KMS-11 (cell line): ENCODE measurements around the gene EIF3J.
"Not testable (repeated sequence)": the region's sequence is repeated elsewhere in the genome, so short reads cannot be mapped to it uniquely, and the experiment has no call there.

Experiments
- H2AFZ ChIP-seq: fragments of 200-600 bp; sonication (generic); 2 replicates; pipeline ENCODE4 v1.6.1; 2016; ENCODE audit warnings: antibody characterized with exemption, mixed run types, low read depth
- H3K27ac ChIP-seq: fragments of 200-600 bp; sonication (generic); 2 replicates; pipeline ENCODE4 v1.6.1; 2016; ENCODE audit warnings: mild to moderate bottlenecking, mixed run types
- H3K27me3 ChIP-seq: fragments of 200-600 bp; sonication (generic); 2 replicates; pipeline ENCODE4 v1.6.1; 2017; ENCODE audit warnings: mild to moderate bottlenecking, low read depth, mixed run types, moderate library complexity; ENCODE audit not compliant: insufficient read depth
- H3K36me3 ChIP-seq: fragments of 200-600 bp; sonication (generic); 2 replicates; pipeline ENCODE4 v1.6.1; 2017; ENCODE audit warnings: mild to moderate bottlenecking, mixed run types; ENCODE audit not compliant: insufficient read depth
- H3K4me1 ChIP-seq: fragments of 200-600 bp; sonication (generic); 2 replicates; pipeline ENCODE4 v1.6.1; 2016; ENCODE audit warnings: mild to moderate bottlenecking, low read depth, mixed run types; ENCODE audit not compliant: poor library complexity, severe bottlenecking
- H3K4me2 ChIP-seq: fragments of 200-600 bp; sonication (generic); 2 replicates; pipeline ENCODE4 v1.7.0; 2016; ENCODE audit warnings: mild to moderate bottlenecking, mixed run types
- H3K4me3 ChIP-seq: fragments of 200-600 bp; sonication (generic); IDR thresholded peaks from 2 replicates; pipeline ENCODE4 v1.6.1; 2017; ENCODE audit warnings: low read depth, low read length, mixed read lengths; ENCODE audit not compliant: insufficient read depth
- H3K79me2 ChIP-seq: fragments of 200-600 bp; sonication (generic); 2 replicates; pipeline ENCODE4 v1.6.1; 2016; ENCODE audit warnings: low read depth, mixed run types; ENCODE audit not compliant: insufficient read depth
- H3K9ac ChIP-seq: fragments of 200-600 bp; sonication (generic); 2 replicates; pipeline ENCODE4 v1.6.1; 2016; ENCODE audit warnings: mild to moderate bottlenecking, mixed run types
- H4K20me1 ChIP-seq: fragments of 200-600 bp; sonication (generic); 2 replicates; pipeline ENCODE4 v1.6.1; 2016; ENCODE audit warnings: mild to moderate bottlenecking, mixed run types; ENCODE audit not compliant: insufficient read depth
- TF ChIP-seq, protein P1 (sequence below): fragments of 200-600 bp; sonication (generic); conservative IDR thresholded peaks from 2 replicates; pipeline ENCODE4 v1.6.1; 2017; ENCODE audit warnings: low read depth, mild to moderate bottlenecking, antibody characterized with exemption, low read length, moderate library complexity, mixed read lengths

Gene EIF3J

DNA sequence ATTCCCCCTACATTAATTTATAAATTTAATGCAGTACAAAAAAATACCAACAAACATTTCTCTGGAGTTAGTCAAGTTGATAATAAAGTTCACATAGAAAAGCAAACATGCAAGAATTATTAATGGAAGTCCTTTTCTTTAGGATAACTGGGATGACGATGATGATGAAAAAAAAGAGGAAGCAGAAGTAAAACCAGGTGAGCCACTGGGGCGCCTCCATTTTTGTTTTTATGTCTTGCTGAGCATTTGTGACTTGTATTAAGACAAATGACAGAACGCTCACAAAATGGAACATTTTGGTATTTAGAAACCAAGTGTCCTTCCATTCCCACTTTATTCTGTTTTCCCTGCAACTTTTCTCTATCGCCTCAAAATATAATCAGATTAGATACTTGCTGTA lies 13.8 kb downstream of the EIF3J start:
- Histone ChIP-seq H3K4me1 (peaks cover 36% of the 10 kb centered on the region), H2AFZ (no peak overlapping the region), H3K9ac (no peak overlapping the region), H3K4me3 (no peak overlapping the region), H3K27ac (no peak overlapping the region), H3K79me2 (peaks cover 68% of the 10 kb centered on the region), H4K20me1 (peaks cover 30% of the 10 kb centered on the region), H3K36me3 (peaks cover 5% of the 10 kb centered on the region; the same call in 1 of the 2 replicates), H3K4me2 (no peak overlapping the region), H3K27me3 (no peaks in the 10 kb centered on the region)
- TF ChIP-seq, protein P1, sequence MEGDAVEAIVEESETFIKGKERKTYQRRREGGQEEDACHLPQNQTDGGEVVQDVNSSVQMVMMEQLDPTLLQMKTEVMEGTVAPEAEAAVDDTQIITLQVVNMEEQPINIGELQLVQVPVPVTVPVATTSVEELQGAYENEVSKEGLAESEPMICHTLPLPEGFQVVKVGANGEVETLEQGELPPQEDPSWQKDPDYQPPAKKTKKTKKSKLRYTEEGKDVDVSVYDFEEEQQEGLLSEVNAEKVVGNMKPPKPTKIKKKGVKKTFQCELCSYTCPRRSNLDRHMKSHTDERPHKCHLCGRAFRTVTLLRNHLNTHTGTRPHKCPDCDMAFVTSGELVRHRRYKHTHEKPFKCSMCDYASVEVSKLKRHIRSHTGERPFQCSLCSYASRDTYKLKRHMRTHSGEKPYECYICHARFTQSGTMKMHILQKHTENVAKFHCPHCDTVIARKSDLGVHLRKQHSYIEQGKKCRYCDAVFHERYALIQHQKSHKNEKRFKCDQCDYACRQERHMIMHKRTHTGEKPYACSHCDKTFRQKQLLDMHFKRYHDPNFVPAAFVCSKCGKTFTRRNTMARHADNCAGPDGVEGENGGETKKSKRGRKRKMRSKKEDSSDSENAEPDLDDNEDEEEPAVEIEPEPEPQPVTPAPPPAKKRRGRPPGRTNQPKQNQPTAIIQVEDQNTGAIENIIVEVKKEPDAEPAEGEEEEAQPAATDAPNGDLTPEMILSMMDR, result no peak

DNA sequence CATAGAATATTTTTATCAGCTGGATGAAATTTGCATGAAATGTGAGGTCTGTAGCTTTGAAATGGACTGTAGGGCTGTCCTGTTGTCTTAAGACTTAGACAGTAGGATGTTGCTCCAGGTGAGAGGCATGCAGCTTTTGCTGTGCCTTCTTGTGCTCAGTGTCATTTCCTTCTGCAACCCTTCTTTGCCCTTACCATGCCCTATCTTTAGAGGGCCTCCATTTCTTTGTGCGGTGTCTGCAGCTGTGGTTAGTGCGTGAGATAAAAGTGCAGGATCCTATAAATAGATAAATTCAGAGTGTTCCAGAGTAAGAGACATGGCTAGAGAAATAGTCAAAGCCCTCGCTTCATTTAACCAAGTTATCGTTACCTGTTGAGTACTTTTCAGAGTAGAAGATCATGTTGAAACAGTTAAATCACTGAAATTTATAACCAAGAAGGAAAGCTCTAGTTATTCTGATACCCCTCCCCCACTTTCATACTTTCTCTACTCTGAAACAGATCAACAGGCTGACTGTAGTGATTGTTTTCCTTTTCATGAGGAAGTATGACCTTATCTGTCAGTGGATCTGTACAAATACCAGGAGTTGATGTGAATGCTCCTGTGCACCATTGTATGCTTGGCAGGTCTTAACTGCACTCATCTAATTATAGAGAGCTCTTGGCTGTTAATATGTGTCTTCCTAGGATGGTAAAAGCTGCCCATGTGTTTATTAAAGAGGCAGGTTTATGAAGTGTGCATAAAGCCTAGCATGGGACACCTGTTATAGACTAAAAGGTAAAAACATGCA lies 18.2 kb downstream of the EIF3J start:
- Histone ChIP-seq H3K4me3 (no peak overlapping the region), H3K4me2 (no peak overlapping the region), H3K79me2 (peaks cover 25% of the 10 kb centered on the region; the same call in 1 of the 2 replicates), H3K27me3 (no peaks in the 10 kb centered on the region), H3K27ac (no peak overlapping the region; the same call in 1 of the 2 replicates), H3K36me3 (peaks cover 11% of the 10 kb centered on the region; the same call in 1 of the 2 replicates), H2AFZ (no peak overlapping the region), H3K9ac (no peak overlapping the region), H4K20me1 (peaks cover 2% of the 10 kb centered on the region; the same call in 1 of the 2 replicates), H3K4me1 (peaks cover 10% of the 10 kb centered on the region)
- TF ChIP-seq, protein P1, result no peak

GRCh38 chr15:44560926-44561325 lies 24.0 kb downstream of the EIF3J start:
- not testable (repeated sequence) for H3K27ac ChIP-seq, H3K27me3 ChIP-seq, H3K79me2 ChIP-seq, H3K4me1 ChIP-seq, H2AFZ ChIP-seq, H3K4me2 ChIP-seq, H3K9ac ChIP-seq, H4K20me1 ChIP-seq, H3K4me3 ChIP-seq
- H3K36me3 ChIP-seq, result peaks cover 22% of the 10 kb centered on the region; the same call in 1 of the 2 replicates

GRCh38 chr15:44565387-44566154 lies 28.6 kb downstream of the EIF3J start:
- Histone ChIP-seq H3K9ac (no peak overlapping the region), H2AFZ (no peak overlapping the region), H3K4me3 (no peak overlapping the region), H3K4me1 (no peaks in the 10 kb centered on the region), H4K20me1 (no peaks in the 10 kb centered on the region; the same call in 1 of the 2 replicates), H3K27ac (no peak overlapping the region), H3K79me2 (no peaks in the 10 kb centered on the region), H3K27me3 (no peaks in the 10 kb centered on the region), H3K36me3 (peaks cover 16% of the 10 kb centered on the region; the same call in 1 of the 2 replicates), H3K4me2 (no peak overlapping the region)
- TF ChIP-seq, protein P1, result no peak
